Stimulated activated CD8-positive, alpha-beta memory T cell treated with anti-CD3 and anti-CD28 coated beads, Interleukin-12 subunit alpha, Interleukin-12 subunit beta, amount 100 ng/mL, for 24 hours (primary cell): ENCODE measurements around the gene MMUT.
"Not testable (repeated sequence)": the region's sequence is repeated elsewhere in the genome, so short reads cannot be mapped to it uniquely, and the experiment has no call there.

Experiments used
- DNase-seq: peaks from one replicate; pipeline ENCODE4 v3.0.0-alpha.2; 2020; ENCODE audit errors: extremely low read depth

MMUT gene

DNA sequence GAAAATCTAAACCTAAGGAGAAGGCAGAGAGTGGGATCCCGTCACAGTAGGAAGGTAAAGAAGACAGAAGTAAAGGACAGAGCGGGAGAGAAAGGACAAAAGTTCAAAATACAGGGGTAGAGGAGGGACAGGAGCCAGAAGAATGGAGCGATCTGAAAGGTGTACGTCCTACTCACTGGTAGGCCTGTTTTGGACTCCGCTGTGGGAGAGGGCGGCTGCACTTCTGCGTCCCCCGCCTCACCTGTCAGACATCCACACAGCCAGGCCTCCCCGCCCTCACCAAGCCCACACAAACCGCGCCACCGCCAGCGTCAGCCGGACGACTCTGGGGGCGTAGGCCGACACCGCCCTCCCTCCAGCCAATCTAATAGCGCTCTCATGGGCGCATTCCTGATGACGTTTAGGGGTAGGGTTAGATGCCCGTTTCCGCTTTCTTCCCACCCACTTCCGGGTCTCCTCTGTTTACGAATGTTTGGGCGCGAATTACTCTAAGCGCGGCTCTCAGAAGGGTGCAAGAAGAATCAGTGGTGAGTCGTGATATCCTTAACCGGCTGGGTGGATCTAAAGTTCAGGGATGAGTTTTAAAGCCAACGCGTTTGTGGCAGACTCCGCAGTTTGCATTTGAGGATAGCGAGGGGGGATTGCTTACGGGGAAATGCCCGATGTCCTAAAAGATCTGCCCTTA, at the start of gene MMUT, which contains the start of gene CENPQ:
TSS of gene MMUT (minus strand) at position 327 of the 685 bp plus-strand sequence. CDS start 3,787 bp downstream, outside the sequence.
TSS of gene CENPQ (plus strand) at position 444 of the 685 bp plus-strand sequence. CDS start 6,807 bp downstream, outside the sequence.
- DNase-seq: peak; percentile 79

DNA sequence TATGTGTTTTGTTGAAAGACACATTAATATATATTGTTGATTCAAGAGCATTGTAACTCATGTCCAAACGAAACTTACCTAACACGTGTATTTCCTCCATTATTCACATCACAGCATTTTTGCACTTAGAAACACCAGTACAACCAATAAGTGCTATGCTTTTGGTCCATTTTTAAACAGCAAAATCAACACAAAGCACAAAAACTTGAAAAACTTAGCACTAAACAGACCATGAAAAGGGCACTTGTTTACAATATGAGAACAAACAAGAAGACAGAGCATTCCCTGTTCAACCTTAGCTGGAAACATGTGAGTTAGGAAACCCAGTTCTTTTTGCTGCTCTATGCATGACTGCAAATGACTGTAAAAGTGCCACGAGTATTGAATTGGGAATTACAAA, 46.3 kb upstream of the MMUT start:
- no peak for DNase-seq

DNA sequence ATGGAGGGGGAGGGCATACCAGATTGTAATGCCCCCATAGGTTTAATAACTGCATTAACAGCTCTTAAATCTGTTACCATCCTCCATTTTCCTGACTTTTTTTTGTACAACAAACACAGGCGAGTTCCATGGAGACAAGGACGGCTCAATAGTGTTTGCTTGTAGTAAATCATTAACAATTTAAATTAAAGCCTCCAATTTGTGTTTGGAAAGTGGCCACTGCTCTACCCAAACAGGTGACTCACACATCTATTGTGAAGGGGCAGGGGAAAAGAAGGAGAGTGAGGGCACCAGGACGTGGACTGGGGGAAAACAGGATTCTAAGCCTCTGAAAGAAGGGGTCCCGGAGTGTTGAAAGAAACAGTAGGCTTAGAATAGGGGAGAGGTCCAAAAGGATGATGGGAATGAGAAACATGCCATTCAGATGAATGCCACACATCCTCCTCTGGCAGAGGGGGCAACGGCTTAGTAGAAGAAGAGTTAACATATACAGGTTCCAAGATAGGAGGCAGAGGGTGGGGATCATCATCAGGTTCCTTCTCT, 43.6 kb upstream of the MMUT start:
- DNase-seq: no peak

DNA sequence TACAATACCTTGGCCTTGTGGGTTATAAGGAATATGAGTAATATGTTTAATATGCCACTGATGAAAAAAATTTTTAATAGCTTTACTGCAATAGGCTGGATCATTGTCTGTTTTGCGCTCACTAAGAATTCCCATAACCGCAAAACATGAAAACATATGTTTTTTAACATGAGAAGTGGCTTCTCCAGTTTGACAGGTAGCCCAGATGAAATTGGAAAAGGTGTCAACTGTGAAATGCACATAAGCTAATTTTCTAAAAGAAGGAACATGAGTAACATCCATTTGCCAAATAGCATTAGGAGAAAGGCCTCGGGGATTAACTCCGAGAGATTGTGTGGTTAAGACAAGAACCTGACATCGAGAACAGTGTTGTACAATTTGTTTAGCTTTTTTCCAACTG, 41.6 kb upstream of the MMUT start:
- DNase-seq: no peak

DNA sequence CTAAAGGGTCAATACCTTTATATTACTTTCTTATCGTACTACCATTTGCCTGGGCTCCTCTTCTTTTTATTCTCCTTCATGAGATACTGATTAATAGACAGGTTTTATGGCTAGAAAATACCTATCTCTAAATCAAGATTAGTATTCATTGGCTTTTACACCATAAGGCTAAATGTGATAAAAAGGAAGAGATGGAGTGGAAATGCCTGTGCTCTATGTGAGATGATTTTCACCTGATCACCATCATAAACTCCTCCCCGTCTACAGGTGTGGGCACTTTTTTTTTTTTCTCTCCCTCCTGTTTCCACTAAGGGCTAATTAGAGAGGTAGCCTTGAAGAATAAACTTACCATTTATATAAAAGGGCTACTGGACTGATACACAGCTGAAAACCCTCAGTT, 36.6 kb upstream of the MMUT start, which contains the start of gene GLYATL3:
TSS of gene GLYATL3 (plus strand) at position 301 of the 400 bp plus-strand sequence. CDS start 12,068 bp downstream, outside the sequence.
- DNase-seq: no peak

DNA sequence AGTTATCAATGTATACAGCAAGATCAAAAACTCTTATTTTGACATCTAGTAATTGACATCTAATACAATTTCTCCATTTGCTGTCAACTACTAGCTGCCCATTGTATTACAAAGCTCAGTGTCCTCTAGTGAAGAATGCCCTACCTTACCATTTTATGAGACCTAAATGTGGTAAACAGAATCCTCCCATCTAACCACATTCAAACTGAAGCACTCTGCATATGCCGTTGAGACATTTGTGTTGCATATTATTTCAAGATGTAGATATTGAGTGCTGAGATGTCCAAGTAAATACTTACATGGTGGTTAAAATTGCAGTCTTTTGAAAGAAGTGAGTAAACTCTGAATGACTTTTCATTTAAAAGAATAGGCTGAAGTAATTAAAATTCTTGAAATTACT, 36.1 kb upstream of the MMUT start:
- DNase-seq: no peak

DNA sequence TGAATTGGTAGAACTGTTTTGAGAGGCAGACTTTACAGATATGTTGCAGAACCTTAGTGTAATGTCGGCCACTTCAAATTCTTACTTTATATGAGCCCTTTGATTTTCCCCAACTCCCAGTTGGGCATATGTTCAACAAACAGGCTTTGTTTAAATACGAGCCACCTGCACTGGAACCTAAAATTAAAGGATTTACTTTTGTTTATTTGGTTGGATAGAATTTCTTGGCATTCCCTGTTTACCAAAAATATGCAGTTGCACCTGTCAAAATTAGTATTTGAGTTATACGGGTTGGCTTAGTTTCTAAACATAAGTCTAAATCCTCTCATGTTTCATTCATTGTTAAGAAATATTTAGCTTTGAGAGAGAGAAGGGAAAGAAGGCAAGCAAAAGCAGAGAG, 34.3 kb upstream of the MMUT start:
- no peak for DNase-seq

DNA sequence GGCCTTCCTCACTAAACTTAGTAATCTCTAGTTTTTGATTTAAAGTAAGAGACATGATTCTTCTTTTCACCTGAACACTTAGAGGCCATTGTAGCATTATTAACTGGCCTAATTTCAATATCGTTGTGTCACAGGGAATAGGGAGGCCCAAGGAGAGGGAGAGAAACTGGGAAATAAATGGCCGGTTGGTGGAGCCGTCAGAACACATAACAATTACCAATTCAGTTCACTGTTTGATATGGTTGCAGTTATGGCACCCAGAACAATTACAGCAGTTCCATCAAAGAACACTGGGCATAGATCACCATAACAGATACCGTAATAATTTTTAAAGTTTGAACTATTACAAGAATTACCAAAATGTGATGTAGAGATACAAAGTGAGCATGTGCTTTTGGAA, 27.6 kb upstream of the MMUT start:
- no peak for DNase-seq

DNA sequence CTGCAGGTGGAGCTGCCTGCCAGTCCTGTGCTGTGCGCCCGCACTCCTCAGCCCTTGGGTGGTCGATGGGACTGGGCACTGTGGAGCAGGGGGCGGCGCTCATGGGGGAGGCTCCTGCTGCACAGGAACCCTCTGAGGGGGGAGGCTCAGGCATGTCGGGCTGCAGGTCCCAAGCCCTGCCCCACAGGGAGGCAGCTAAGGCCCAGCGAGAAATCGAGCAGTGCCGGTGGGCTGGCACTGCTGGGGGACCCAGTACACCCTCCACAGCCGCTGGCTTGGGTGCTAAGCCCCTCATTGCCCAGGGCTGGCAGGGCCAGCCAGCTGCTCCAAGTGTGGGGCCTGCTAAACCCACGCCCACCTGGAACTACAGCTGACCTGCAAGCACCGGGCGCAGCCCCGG, 20.3 kb upstream of the MMUT start:
- DNase-seq: not testable (repeated sequence)

DNA sequence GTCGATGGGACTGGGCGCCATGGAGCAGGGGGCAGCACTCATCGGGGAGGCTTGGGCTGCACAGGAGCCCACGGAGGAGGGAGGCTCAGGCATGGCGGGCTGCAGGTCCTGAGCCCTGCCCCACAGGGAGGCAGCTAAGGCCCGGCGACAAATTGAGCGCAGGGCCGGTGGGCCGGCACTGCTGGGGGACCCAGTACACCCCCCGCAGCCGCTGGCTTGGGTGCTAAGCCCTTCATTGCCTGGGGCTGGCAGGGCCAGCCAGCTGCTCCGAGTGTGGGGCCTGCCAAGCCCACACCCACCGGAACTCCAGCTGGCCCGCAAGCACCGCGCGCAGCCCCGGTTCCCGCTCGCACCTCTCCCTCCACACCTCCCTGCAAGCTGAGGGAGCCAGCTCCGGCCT, 18.8 kb upstream of the MMUT start:
- not testable (repeated sequence) for DNase-seq

DNA sequence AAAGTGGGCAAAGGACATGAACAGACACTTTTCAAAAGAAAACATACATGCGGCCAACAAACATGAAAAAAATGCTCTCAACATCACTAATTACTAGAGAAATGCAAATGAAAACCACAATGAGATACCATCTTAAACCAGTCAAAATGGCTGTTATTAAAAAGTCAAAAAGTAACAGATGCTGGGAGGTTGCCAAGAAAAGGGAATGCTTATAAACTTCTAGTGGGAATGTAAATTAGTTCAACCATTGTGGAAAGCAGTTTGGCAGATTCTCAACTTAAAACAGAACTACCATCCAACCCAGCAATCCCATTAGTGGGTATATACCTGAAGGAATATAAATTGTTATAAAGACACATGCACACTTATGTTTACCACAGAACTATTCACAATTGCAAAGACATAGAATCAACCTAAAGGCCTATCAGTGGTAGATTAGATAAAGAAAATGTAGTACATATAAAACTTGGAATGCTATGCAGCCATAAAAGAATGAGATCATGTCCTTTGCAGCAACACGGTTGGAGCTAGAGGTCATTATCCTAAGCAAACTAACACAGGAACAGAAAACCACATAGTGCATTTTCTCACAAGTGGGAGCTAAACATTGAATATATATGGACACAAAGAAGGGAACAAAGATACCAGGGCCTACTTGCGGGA, 16.4 kb upstream of the MMUT start:
- no peak for DNase-seq

DNA sequence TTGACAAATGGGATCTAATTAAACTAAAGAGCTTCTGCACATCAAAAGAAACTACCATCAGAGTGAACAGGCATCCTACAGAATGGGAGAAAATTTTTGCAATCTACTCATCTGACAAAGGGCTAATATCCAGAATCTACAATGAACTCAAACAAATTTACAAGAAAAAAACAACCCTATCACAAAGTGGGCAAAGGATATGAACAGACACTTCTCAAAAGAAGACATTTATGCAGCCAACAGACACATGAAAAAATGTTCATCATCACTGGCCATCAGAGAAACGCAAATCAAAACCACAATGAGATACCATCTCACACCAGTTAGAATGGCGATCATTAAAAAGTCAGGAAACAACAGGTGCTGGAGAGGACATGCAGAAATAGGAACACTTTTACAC, 13.5 kb upstream of the MMUT start:
- DNase-seq: not testable (repeated sequence)

DNA sequence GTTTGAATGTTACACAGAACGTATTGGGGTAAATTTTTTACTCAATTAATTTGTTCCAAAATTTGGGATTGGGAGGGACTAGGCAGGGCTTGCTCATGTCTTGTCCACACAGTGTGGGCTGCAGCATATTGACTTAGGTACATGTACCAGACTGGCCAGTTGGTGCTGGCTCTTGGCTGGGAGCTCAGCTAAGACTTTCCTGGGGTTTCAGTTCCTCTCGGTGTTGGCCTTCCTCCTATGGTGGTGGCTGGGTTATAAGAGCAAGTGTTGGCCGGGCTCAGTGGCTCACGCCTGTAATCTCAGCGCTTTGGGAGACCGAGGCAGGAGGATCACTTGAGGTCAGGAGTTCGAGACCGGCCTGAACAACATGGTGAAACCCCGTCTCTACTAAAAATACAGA, 5.0 kb upstream of the MMUT start:
- no peak for DNase-seq

DNA sequence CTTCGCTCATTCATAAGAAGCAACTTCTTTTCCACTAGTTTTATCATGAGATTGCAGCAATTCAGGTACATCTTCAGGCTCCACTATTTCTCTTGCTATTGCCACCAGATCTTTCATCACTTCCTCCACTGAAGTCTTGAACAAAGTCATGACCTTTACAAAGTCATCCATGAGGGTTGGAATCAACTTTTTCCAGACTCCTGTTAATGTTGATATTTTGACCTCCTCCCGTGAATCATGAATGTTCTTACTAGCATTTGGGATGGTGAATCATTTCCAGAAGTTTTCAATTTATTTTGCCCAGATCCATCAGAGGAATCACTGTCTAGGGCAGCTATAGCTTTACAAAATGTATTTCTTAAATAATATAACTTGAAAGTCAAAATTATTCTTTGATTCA, 1.6 kb upstream of the MMUT start:
- no peak for DNase-seq

DNA sequence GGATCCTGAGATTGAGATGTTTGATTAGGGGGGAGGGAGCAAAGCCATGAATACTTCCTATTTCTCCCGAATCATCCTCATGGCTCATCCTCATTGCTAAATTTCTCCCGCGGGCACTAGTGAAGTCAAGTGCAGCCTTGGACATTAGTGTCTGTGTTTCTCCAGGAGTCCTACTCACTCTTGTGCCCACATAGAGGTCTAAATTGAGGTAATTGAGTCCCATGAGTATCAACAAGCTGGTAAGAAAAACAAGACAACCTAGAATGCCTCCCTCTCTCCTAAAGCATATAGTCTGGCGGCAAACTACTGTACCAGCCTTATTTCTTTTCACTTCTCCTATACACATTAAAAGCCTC, 537 bp upstream of the MMUT start:
- no peak for DNase-seq

DNA sequence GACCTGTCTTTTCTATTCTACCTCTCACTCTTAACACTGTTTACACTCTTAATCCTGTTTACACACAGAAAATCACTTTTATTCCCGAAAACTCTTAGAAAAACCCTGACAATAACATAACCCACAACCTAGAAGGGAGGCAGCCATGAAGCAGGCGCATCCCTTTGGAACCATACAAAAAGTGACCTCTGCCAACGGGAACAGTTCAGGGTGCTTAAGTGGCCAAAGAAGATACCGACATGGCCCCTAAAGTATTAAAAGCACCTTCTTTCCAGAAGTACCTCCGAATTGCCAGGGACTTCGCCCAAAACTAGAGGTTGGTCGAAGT, 490 bp downstream of the MMUT start:
- no peak for DNase-seq

DNA sequence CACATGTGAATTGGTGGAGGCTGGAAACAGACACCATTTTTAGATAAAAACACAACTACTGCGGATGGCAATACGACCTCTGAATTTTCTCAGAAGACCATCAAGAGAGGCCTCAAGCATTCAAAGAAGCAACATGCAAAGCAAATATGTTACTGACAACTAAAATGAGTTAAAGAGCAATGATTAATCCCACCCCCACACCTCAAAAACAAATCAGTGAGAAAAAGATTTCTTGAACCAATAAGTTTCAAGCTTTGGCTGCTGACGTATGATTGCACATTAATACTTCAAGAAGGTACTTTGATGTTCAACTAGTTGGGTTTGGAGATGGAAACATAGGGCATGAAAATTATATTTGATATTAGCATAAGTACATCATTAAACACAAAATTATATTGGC, 982 bp downstream of the MMUT start:
- no peak for DNase-seq

DNA sequence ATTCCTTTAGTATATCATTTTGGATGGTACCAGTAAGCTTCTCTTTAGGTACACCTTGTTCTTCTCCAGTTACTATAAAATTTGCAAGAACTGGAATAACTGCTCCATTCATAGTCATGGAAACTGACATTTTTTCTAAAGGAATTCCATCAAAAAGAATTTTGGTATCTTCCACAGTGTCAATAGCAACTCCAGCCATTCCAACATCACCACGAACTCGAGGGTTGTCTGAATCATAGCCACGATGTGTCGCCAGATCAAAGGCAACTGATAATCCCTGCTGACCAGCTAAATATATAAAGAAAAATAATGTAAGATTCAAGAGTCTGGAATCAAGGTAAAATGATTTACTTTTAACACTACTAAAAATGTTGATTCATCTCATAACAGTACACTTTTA, 5.3 kb downstream of the MMUT start:
- no peak for DNase-seq

DNA sequence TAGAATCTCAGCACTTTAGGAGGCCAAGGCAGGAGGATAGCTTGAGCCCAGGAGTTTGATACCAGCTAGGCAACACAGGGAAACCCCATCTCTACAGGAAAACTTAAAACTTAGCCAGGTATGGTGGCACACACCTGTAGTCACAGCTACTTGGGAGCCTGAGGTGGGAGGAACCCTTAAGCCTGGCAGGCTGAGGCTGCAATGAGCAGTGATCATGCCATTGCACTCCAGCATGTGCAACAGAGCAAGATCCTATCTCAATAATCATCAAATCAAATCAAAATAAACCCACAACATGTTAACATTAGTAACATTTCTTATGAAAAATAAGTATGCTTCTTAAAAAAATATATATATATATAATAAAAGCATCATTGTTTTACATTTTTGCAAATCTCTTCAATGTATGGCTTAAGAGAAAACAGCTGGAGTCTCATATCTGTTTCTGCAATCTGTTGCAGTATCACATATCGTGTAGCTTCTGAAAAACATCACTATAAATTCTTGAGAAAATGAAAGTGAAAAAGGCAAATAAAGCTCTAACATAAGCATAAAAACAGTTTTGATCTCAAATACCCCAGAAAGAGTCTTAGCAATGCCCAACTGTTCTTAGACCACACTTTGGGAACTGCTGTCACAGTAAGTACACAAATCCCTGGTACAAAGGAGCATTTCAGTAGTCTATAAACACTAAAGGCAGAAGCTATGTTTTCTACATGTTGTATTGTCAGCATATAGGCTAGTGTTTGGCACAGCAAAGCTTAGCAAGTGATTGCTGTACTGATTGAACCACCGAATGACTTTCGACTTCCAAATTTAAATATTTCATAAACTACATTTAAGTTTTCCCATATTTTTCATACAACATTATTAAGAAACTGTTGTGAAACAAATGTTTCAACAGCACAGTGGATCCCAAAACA, 8.0 kb downstream of the MMUT start:
- no peak for DNase-seq

DNA sequence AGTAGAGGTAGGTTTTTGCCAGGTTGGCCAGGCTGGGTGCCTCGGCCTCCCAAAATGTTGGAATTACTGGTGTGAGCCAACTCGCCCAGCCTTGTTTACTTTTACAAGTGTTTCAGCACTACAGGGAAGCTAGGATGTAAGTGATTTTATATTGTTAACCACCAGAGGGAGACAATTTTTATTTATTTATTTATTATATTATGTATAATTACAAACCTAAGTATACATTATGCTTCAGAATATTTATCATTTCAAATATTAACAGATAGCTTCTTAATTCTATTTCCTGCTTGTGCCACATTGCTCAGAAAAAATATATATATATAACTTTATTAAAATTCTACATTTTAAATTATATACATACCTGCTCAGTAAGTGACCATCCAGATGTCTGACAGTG, 9.8 kb downstream of the MMUT start:
- no peak for DNase-seq

DNA sequence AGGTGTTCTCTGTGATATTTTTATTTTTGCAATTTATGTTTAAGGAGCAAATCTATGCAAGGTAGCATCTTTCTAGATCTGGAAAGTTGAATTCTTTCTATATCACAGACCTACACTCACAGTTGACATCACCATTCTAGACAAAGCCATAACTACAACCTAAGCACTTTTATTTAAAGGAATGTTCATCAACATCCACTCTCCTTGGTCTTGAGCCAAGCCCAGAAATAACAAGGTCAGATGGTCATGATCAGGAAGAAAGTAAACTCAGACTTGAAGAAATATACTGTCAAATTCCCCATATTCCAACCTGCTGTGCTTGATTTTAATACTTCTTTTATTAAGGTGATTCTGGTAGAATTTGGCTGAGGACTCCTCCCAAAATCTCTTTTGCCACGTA, 32.2 kb downstream of the MMUT start:
- no peak for DNase-seq

DNA sequence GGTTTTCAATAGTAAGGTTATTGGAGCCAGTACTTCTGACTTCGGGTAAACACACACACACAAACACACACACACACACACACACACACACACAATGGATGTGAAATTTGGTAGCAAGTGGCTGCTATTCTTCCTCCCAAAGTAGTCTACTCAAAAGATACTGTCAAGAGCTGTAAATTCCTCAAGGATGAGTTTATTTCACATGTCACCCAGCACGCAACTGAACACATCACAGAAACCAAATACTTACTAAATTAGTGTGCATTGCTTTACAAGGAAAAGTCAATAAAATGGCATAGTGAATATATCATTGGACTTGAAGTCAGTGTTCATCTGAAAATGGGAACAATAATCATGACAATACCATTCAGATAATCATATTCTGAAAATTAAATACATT, 32.9 kb downstream of the MMUT start:
- no peak for DNase-seq
